ENCODE results near the gene HMCN2.

DNA sequence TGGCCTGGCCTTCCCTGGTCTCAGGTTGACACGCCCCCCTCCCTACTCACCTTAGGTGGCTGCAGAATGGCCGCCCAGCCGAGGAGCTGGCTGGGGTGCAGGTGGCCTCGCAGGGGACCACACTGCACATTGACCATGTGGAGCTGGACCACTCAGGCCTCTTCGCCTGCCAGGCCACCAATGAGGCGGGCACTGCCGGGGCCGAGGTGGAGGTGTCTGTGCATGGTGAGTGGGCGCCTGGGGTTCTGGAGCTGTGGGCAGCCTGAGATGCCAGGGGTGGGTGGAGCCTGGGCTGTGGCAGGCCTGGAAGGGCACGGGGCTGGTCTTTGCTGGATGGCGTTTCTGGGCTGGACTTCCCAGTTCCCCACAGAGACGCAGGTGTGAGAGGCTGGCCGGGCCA lies 90.5 kb downstream of the HMCN2 start:
- TF ChIP-seq, protein P1, sequence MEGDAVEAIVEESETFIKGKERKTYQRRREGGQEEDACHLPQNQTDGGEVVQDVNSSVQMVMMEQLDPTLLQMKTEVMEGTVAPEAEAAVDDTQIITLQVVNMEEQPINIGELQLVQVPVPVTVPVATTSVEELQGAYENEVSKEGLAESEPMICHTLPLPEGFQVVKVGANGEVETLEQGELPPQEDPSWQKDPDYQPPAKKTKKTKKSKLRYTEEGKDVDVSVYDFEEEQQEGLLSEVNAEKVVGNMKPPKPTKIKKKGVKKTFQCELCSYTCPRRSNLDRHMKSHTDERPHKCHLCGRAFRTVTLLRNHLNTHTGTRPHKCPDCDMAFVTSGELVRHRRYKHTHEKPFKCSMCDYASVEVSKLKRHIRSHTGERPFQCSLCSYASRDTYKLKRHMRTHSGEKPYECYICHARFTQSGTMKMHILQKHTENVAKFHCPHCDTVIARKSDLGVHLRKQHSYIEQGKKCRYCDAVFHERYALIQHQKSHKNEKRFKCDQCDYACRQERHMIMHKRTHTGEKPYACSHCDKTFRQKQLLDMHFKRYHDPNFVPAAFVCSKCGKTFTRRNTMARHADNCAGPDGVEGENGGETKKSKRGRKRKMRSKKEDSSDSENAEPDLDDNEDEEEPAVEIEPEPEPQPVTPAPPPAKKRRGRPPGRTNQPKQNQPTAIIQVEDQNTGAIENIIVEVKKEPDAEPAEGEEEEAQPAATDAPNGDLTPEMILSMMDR (IDR thresholded peaks at IDR 0.05), result no peak
- TF ChIP-seq EZH2 (IDR thresholded peaks at IDR 0.05), result no peak

All from neural progenitor cell (in vitro differentiated cells).